H1 (cell line): ENCODE data around the gene ERAS. TPM values are rescaled to one million over a fixed set of nuclear protein-coding genes. Genes with fewer than 3 reads are reported as not detected.

ENCODE experiments used
- ASH2L ChIP-seq: fragments of 200-600, 300-600 bp; sonication (generic); IDR thresholded peaks from one replicate; pipeline ENCODE4 v1.7.1; 2017; ENCODE audit warnings: low read length
- CHD2 ChIP-seq: IDR thresholded peaks from 2 replicates; pipeline ENCODE4 v1.6.1; 2012; ENCODE audit warnings: low read length, improper control_type of control experiment
- CHD7 ChIP-seq: fragments of 300-600 bp; sonication (generic); IDR thresholded peaks from 2 replicates; pipeline ENCODE4 v1.7.1; 2012; ENCODE audit warnings: low read length, moderate library complexity, mild to moderate bottlenecking, inconsistent platforms; ENCODE audit not compliant: insufficient replicate concordance
- JUND ChIP-seq: IDR thresholded peaks from 2 replicates; pipeline ENCODE4 v1.6.1; 2011; ENCODE audit warnings: mild to moderate bottlenecking, improper control_type of control experiment, low read length
- KDM1A ChIP-seq: fragments of 200-600, 300-600 bp; sonication (generic); IDR thresholded peaks from 2 replicates; pipeline ENCODE4 v1.7.1; 2016; ENCODE audit warnings: mild to moderate bottlenecking, low read length, borderline replicate concordance
- RBBP5 ChIP-seq: IDR thresholded peaks from 2 replicates; pipeline ENCODE4 v1.7.1; 2012; ENCODE audit warnings: low read depth, mild to moderate bottlenecking, inconsistent platforms, low read length, moderate library complexity, borderline replicate concordance
- polyA plus RNA-seq, 7 experiments: library from polyadenylated mRNA; depleted of rRNA in 3 of 7; stranded (reverse) in 5 of 7; unstranded in 2 of 7; fragments of >200 nt in 5 of 7; fragments of 200-250 nt in 2 of 7; gene quantifications; 1 replicate in 5 of 7; 2 replicates in 1 of 7; 4 replicates in 1 of 7; pipeline versions ENCODE4 v1.2.1 to v1.2.3, GENCODE V29; 2011 to 2013; ENCODE audit warnings: missing spikeins in 2 of 7, mixed read lengths in 2 of 7
- total RNA-seq: library from RNA; stranded (reverse); fragmentation: NEBNext Ultra II Directional; extraction: Animal tissue kit (Norgen Biotek cat#: 25700); gene quantifications from 2 replicates; pipeline ENCODE4 v1.2.1, GENCODE V29; 2021

The ERAS gene
- total and polyA plus RNA-seq, 2 of the 8 experiments (the other 6 are each of a cell fraction or from before 2014, with no cell fraction given): 0.70 TPM; not detected in 1

GRCh38 chrX:48818866-48819265 lies 7.4 kb upstream of the ERAS start (continued):
- TF ChIP-seq CHD7 (no peak), KDM1A (no peak), JUND (no peak), RBBP5 (no peak), ASH2L (no peak), CHD2 (no peak)
